ENCODE measurements around the gene CDH16. TPM values are rescaled to one million over a fixed set of nuclear protein-coding genes. Genes with fewer than 3 reads are reported as not detected.
"Not testable (repeated sequence)": the region's sequence is repeated elsewhere in the genome, so short reads cannot be mapped to it uniquely, and the experiment has no call there.

The CDH16 gene
- total and polyA plus RNA-seq, 5 donors from 2014 or later: not detected

- not testable (repeated sequence) for H3K36me3 Mint-ChIP-seq; H3K27me3 Mint-ChIP-seq; H3K27ac Mint-ChIP-seq; H3K4me1 ChIP-seq (ENCODE audit: control insufficient read depth, insufficient read depth, low read length, poor library complexity, severe bottlenecking); H3K27me3 ChIP-seq (ENCODE audit: control insufficient read depth, insufficient read depth, low read length); H3K36me3 ChIP-seq (ENCODE audit: control insufficient read depth, insufficient read depth, low read length); DNase-seq; ATAC-seq (ENCODE audit: low read depth in 2 of 2); H3K9me3 ChIP-seq (ENCODE audit: control insufficient read depth in 2 of 2, low read length in 2 of 2); H3K27ac ChIP-seq (ENCODE audit: insufficient read depth, low read length, poor library complexity, severe bottlenecking); H3K4me3 ChIP-seq (ENCODE audit: low read depth, low read length); H3K9me3 Mint-ChIP-seq
- peak overlapping the region in 2 of 4 donors; percentile 9 to 83 for H3K4me3 Mint-ChIP-seq
- H3K4me1 Mint-ChIP-seq: peaks cover 4 to 22% (median 15%) of the 10 kb centered on the region in 4 donors
Observed at GRCh38 chr16:66871363-66871762, 47.3 kb downstream of the CDH16 start.

- Mint-ChIP-seq H3K4me1 (peaks cover 4 to 18% (median 13%) of the 10 kb centered on the region in 4 donors), H3K9me3 (peaks cover 0 to 2% (median 0%) of the 10 kb centered on the region in 7 donors), H3K36me3 (no peaks in the 10 kb centered on the region), H3K27me3 (no peaks in the 10 kb centered on the region), H3K27ac (no peak overlapping the region), H3K4me3 (no peak overlapping the region)
- ATAC-seq (ENCODE audit: low read depth in 2 of 2): no peak
- DNase-seq: no peak
- Histone ChIP-seq H3K27me3 (ENCODE audit: control insufficient read depth, insufficient read depth, low read length) (no peaks in the 10 kb centered on the region), H3K9me3 (ENCODE audit: control insufficient read depth in 2 of 2, low read length in 2 of 2) (no peaks in the 10 kb centered on the region), H3K4me3 (ENCODE audit: low read depth, low read length) (no peak overlapping the region), H3K36me3 (ENCODE audit: control insufficient read depth, insufficient read depth, low read length) (no peaks in the 10 kb centered on the region), H3K4me1 (ENCODE audit: control insufficient read depth, insufficient read depth, low read length, poor library complexity, severe bottlenecking) (peaks cover 9% of the 10 kb centered on the region), H3K27ac (ENCODE audit: insufficient read depth, low read length, poor library complexity, severe bottlenecking) (no peak overlapping the region)
Observed at GRCh38 chr16:66869424-66869823, 49.3 kb downstream of the CDH16 start.

GRCh38 chr16:66863707-66864106 lies 55.0 kb downstream of the CDH16 start:
- H3K9me3 ChIP-seq (ENCODE audit: control insufficient read depth in 2 of 2, low read length in 2 of 2): no peaks in the 10 kb centered on the region
- no peaks in the 10 kb centered on the region for H3K4me1 ChIP-seq (ENCODE audit: control insufficient read depth, insufficient read depth, low read length, poor library complexity, severe bottlenecking)
- no peak overlapping the region for H3K4me3 ChIP-seq (ENCODE audit: low read depth, low read length)
- Mint-ChIP-seq H3K9me3 (no peaks in the 10 kb centered on the region), H3K27me3 (no peaks in the 10 kb centered on the region), H3K4me3 (no peak overlapping the region), H3K4me1 (peaks cover 0 to 5% (median 3%) of the 10 kb centered on the region in 4 donors), H3K36me3 (no peaks in the 10 kb centered on the region), H3K27ac (no peak overlapping the region)
- H3K27me3 ChIP-seq (ENCODE audit: control insufficient read depth, insufficient read depth, low read length): no peaks in the 10 kb centered on the region
- H3K27ac ChIP-seq (ENCODE audit: insufficient read depth, low read length, poor library complexity, severe bottlenecking): no peak overlapping the region
- ATAC-seq (ENCODE audit: low read depth in 2 of 2) (no peak), DNase-seq (no peak)
- no peaks in the 10 kb centered on the region for H3K36me3 ChIP-seq (ENCODE audit: control insufficient read depth, insufficient read depth, low read length)

GRCh38 chr16:66862023-66862520 lies 56.6 kb downstream of the CDH16 start:
- Mint-ChIP-seq H3K27me3 (no peaks in the 10 kb centered on the region), H3K4me1 (no peaks in the 10 kb centered on the region), H3K27ac (peak overlapping the region in 1 of 3 donors; percentile 14), H3K36me3 (no peaks in the 10 kb centered on the region), H3K9me3 (no peaks in the 10 kb centered on the region), H3K4me3 (no peak overlapping the region)
- H3K27ac ChIP-seq (ENCODE audit: insufficient read depth, low read length, poor library complexity, severe bottlenecking): no peak overlapping the region
- H3K4me3 ChIP-seq (ENCODE audit: low read depth, low read length): no peak overlapping the region
- H3K9me3 ChIP-seq (ENCODE audit: control insufficient read depth in 2 of 2, low read length in 2 of 2): no peaks in the 10 kb centered on the region
- H3K4me1 ChIP-seq (ENCODE audit: control insufficient read depth, insufficient read depth, low read length, poor library complexity, severe bottlenecking): no peaks in the 10 kb centered on the region
- no peaks in the 10 kb centered on the region for H3K36me3 ChIP-seq (ENCODE audit: control insufficient read depth, insufficient read depth, low read length)
- ATAC-seq (ENCODE audit: low read depth in 2 of 2): no peak
- no peak for DNase-seq
- no peaks in the 10 kb centered on the region for H3K27me3 ChIP-seq (ENCODE audit: control insufficient read depth, insufficient read depth, low read length)

- no peak for DNase-seq
- Mint-ChIP-seq H3K27ac (no peak overlapping the region), H3K27me3 (no peaks in the 10 kb centered on the region), H3K36me3 (no peaks in the 10 kb centered on the region), H3K9me3 (no peaks in the 10 kb centered on the region), H3K4me1 (no peaks in the 10 kb centered on the region), H3K4me3 (no peak overlapping the region)
- Histone ChIP-seq H3K27me3 (ENCODE audit: control insufficient read depth, insufficient read depth, low read length) (no peaks in the 10 kb centered on the region), H3K36me3 (ENCODE audit: control insufficient read depth, insufficient read depth, low read length) (no peaks in the 10 kb centered on the region), H3K27ac (ENCODE audit: insufficient read depth, low read length, poor library complexity, severe bottlenecking) (no peak overlapping the region), H3K9me3 (ENCODE audit: control insufficient read depth in 2 of 2, low read length in 2 of 2) (no peaks in the 10 kb centered on the region), H3K4me1 (ENCODE audit: control insufficient read depth, insufficient read depth, low read length, poor library complexity, severe bottlenecking) (no peaks in the 10 kb centered on the region), H3K4me3 (ENCODE audit: low read depth, low read length) (no peak overlapping the region)
- no peak for ATAC-seq (ENCODE audit: low read depth in 2 of 2)
Observed at GRCh38 chr16:66859397-66860068, 59.2 kb downstream of the CDH16 start.

GRCh38 chr16:66858740-66859396 lies 59.8 kb downstream of the CDH16 start:
- no peaks in the 10 kb centered on the region for H3K9me3 ChIP-seq (ENCODE audit: control insufficient read depth in 2 of 2, low read length in 2 of 2)
- Mint-ChIP-seq H3K36me3 (no peaks in the 10 kb centered on the region), H3K4me3 (no peak overlapping the region), H3K9me3 (no peaks in the 10 kb centered on the region), H3K27me3 (no peaks in the 10 kb centered on the region), H3K4me1 (no peaks in the 10 kb centered on the region), H3K27ac (no peak overlapping the region)
- DNase-seq: no peak
- H3K4me1 ChIP-seq (ENCODE audit: control insufficient read depth, insufficient read depth, low read length, poor library complexity, severe bottlenecking): no peaks in the 10 kb centered on the region
- no peaks in the 10 kb centered on the region for H3K36me3 ChIP-seq (ENCODE audit: control insufficient read depth, insufficient read depth, low read length)
- no peaks in the 10 kb centered on the region for H3K27me3 ChIP-seq (ENCODE audit: control insufficient read depth, insufficient read depth, low read length)
- no peak for ATAC-seq (ENCODE audit: low read depth in 2 of 2)
- H3K4me3 ChIP-seq (ENCODE audit: low read depth, low read length): no peak overlapping the region
- H3K27ac ChIP-seq (ENCODE audit: insufficient read depth, low read length, poor library complexity, severe bottlenecking): no peak overlapping the region
